ENCODE measurements around the gene THSD4. TPM values are rescaled to one million over a fixed set of nuclear protein-coding genes. Genes with fewer than 3 reads are reported as not detected.

THSD4 gene
- polyA plus RNA-seq, 3 donors: 30.2 to 36.6 (median 36.3) TPM

DNA sequence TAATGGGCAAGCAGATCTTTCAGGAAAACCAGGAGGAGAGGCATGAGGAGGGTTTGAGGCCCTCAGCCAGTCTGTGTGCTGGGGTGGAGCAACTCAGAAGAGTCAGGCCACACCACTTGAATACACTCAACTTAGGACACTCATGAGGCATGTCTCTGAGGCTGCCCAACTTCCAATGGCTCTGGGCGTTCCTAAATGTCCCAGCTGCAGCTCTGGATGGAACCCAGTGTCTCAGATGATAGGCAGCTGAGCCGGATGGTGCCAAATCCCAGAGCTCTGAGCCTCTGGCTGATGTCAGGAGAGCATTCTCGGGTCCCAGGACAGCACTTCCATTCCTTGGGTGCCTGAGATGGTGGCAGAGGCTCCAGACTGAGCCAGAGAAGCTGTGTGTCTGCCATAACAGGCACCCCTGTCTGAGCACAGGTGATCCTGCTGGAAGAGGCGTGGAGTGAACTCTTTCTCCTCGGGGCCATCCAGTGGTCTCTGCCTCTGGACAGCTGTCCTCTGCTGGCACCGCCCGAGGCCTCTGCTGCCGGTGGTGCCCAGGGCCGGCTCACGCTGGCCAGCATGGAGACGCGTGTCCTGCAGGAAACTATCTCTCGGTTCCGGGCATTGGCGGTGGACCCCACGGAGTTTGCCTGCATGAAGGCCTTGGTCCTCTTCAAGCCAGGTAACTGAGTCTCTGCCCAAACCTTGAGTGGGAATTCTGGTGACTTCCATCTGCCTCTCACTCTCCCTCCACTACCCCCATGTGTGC is 697.9 kb downstream of the THSD4 start:
- DNase-seq (ENCODE audit: extremely low read depth in 1 of 11, low read depth in 9 of 11, low spot score in 4 of 11): no peak

DNA sequence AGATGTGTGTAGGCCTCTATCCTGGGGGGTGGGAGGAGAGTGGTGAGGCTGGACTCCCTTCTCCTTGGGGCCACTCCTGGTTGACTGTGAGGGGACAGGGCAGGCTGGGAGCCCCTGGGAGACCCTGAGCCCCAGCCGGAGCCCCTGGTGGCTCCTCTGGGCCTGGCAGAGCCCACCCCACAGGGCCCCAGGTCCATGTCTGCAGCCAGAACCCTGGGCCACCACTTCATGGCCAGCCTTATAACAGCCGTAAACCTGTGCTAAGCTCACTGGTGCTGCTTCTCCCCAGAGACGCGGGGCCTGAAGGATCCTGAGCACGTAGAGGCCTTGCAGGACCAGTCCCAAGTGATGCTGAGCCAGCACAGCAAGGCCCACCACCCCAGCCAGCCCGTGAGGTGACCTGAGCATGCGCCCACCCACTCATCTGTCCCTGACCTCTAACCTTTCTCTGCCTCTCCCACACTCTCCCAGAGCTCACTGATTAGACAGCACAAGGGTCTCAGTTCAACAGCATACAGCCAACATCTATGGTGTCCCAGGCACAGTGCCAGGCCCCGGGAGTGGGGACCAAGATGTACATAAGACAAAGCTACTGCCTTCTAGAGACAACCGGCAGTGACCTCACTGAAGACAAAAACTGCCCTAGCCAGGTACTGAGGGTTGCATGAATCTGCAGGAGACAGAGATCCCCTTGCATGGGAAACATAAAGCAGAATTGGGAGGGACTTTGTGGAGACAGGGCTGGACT is 698.6 kb downstream of the THSD4 start:
- DNase-seq (ENCODE audit: extremely low read depth in 1 of 11, low read depth in 9 of 11, low spot score in 4 of 11): no peak

DNA sequence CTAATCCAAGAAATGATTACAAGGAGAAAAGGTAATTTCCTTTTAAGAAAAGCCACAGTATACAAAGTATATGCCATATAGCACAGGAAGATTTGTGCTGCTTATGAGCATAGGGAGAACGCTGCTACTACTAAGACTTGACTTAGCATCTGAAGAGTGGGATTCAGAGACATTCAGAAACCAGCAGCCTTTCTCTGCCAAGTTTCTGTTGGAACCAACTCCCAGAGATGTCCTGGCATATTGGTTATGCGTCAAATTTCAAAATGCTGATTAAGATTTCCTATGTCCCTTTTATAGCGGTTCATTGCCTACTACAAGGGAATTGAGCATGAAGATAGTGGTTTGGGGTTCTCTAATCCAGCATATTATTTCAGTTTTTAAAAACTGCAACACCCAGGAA is 700.0 kb downstream of the THSD4 start:
- DNase-seq (ENCODE audit: extremely low read depth in 1 of 11, low read depth in 9 of 11, low spot score in 4 of 11): no peak

DNA sequence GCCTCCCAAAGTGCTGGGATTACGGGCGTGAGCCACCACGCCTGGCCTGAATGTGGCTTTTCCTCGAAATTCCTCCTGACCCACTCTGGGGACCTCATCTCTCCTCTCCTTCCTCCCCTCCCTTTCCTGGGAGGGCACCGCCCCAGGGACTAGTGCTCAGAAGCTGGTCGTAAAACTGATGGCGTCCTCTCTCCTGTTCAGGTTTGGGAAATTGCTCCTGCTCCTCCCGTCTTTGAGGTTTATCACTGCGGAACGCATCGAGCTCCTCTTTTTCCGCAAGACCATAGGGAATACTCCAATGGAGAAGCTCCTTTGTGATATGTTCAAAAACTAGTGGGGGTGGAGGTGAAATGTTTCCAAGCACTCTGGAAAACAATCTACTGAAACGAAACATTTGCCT is 702.1 kb downstream of the THSD4 start:
- DNase-seq (ENCODE audit: extremely low read depth in 1 of 11, low read depth in 9 of 11, low spot score in 4 of 11): no peak

DNA sequence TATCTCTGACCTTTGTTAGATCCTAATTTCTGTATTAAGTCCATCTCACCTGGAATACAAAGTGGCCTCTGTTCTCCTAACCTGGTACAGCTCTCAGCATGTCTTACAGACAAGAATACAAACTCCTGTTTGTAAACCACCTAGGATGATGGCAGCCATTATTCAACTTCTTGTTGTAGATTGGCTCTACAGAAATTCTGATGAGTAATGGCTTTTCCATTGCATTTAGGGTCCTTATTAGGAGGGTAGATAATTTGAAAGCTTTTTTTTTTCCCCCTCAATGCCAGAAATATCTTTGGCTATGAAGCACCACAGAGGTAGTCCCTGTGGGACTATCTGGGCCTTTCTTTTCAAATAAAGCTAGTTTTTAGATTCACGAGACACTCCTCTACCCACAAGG is 704.9 kb downstream of the THSD4 start:
- DNase-seq (ENCODE audit: extremely low read depth in 1 of 11, low read depth in 9 of 11, low spot score in 4 of 11): no peak

DNA sequence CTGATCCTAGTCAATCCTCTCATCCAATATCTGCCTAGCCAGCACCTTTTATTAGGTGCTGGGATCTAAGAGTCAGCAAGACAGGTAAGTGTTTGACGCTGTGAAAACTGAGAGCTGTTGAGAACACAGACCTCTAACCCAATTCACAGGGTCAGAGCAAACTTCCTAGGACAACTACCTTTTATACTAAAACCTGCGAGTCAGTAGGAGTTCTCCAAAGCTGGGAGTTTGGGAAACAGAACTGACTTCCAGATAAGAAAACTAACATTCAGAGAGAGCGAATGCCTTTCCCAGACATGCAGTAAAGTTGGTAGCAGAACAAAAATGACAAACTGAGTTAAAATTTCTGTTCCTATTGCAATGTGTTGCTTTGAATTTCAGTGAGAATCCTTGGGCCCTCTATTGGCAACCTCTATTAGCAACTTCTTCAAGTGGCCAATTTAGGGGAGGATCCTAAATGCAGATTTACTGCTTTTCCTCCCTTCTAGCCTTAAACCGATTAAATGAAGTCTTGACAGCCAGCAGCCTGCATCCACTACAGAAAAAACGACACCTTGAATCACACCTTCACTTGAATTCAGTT is 706.4 kb downstream of the THSD4 start:
- no peak for DNase-seq (ENCODE audit: extremely low read depth in 1 of 11, low read depth in 9 of 11, low spot score in 4 of 11)

DNA sequence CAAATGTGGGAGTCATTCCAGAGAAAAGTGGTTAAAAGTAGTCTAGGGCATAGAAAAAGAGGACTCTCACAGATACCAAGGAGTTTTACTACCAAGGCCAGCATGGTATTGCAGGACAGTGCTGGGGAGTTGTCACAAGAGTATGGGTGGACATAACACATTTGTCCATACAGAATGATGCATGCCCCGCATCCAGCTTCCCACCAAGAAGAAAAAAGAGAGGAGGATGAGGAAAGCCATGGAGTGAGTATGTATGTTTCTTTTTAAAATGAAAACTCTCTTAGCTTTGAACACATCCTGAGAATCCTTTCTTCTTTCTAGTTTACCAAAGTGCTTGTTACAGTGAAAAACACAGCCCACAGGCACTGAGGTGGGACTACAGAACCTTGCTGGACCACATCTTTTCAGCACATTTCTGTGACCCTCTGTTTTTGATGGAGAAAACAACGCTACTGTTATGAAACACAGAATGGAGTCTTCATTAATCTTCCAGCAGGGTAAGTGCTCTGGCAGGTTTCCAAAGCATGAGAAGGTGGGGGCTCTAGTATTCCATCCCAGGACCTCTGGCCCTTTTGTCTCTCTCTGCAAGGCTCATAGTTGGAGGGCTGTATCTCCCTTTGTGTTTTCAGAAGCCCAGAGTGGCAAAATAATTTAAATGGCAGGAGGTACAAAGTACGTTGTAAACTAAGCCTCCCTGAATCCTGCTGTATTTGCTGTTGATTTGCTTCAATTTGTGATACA is 707.8 kb downstream of the THSD4 start:
- DNase-seq (ENCODE audit: extremely low read depth in 1 of 11, low read depth in 9 of 11, low spot score in 4 of 11): no peak

DNA sequence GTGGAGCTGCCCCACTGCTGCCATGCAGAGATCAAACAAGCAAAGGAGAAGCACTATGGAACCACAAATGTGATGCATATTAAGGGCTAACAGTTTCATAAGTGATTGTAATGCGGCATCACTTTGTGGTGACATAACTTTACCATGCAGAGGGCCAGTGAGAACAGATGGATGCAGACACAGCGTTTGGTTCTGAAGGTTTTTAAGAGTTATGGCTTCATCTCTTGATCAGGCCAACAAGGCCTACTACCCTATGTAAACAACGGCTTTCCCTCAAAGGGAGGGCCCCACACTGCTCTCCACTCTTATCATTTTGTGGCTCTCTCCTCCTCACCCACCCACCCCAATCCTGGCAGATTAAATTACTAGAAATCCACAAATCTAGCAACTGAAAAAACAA is 708.5 kb downstream of the THSD4 start:
- DNase-seq (ENCODE audit: extremely low read depth in 1 of 11, low read depth in 9 of 11, low spot score in 4 of 11): no peak

DNA sequence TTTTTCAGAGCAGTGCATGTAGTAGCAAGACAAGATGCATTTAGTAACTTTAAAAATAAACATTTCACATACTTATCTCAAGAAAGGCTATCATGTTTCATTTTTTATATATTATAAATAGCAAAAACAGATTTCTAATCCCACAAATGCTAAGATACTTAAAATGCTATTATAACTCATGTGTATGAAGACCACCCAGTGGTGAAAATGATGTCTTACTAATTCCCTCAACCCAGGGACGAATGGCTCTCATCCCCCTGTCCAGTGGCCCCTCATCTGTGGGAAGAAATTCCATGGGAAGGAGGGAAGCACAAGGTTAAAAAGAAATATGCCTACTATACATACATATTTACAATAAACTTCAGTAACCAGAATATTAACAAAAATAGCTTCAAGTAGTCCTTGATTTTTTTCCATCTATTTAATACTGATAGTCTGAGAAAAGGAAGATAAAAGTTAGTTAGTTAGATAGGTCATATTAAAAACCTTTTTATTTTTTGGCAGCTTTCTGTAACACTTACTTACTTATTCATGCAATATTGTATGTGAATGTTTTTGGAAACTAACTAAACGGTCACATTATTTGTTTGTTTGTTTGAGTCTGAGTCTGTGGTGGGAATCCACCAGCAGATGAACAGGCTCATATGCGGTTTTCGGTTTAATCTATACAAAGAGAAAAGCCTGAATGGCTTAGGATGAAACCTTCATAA is 709.9 kb downstream of the THSD4 start:
- no peak for DNase-seq (ENCODE audit: extremely low read depth in 1 of 11, low read depth in 9 of 11, low spot score in 4 of 11)

DNA sequence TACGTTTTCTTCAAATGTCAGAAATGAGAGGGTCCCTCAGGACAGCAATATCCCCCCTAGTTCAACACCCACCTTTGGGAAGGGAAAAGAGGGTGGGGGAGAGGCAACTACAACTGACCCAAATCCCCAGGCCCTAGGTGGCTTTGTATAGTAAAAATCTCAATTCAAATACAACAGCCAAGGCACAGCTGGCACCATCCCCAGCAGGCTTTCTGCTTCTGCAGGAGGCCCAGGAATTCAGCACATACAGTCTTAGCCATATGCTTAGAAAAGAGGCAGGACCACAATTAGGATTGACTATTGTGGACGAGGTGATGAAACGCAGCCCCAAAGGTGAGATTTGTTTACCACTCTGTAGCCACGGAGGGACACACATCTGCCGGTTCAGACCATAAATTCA is 710.9 kb downstream of the THSD4 start:
- no peak for DNase-seq (ENCODE audit: extremely low read depth in 1 of 11, low read depth in 9 of 11, low spot score in 4 of 11)

DNA sequence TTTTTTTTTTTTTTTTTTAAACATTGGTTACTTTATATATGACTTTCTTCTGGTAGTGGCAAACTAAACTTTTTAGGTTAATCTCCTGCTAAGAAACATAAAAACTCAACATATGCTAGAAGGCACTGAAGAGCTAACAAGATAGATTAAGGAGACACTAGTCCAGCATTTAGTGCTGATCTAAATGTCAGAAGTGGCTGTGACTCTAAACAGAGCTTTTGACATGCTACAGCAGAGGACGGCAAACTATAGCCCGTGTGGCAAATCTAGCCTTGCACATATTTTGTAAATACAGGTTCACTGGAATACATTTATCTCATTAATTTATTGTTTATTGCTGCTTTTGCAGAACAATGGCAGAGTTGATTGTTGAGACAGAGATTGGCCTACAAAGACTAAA is 715.7 kb downstream of the THSD4 start:
- DNase-seq (ENCODE audit: extremely low read depth in 1 of 11, low read depth in 9 of 11, low spot score in 4 of 11): no peak

Other genes with a start within 250 kb of the THSD4 start
- gene THAP10, start 223.0 kb upstream of the THSD4 start, polyA plus RNA-seq (ENCODE audit: insufficient read length in 3 of 3): 10 to 100 TPM in 1 of 3 donors, 1 to 10 TPM in 2; 6.6 to 10.4 (median 7.9) TPM
- gene LRRC49, start 222.6 kb upstream of the THSD4 start, polyA plus RNA-seq (ENCODE audit: insufficient read length in 3 of 3): 10 to 100 TPM; 14.9 to 23.4 (median 21.4) TPM

Data from renal cortex interstitium (tissue), 11 donors.